Upper lobe of left lung (tissue), 4 donors: ENCODE results near the gene MTIF3.

Experiments
- POLR2A ChIP-seq, 4 donors: fragments of 450-650 bp; IDR thresholded peaks; one replicate each; pipeline ENCODE4 v1.5.1; 2016 to 2017; ENCODE audit warnings: antibody characterized with exemption in 4 of 4, mild to moderate bottlenecking in 2 of 4
- POLR2AphosphoS5 ChIP-seq, 2 donors: sonication (generic); formaldehyde crosslinking; IDR thresholded peaks; one replicate each; pipeline ENCODE4 v1.5.1; 2017; ENCODE audit warnings: antibody characterized with exemption in 2 of 2
- TF ChIP-seq, protein P1 (sequence below), 6 experiments: fragments of 450-650 bp in 4 of 6; fragments of 200-600 bp in 2 of 6; sonication (generic) in 2 of 6; IDR thresholded peaks; one replicate each; pipeline ENCODE4 v1.5.1; 2016 to 2019; ENCODE audit warnings: antibody characterized with exemption in 6 of 6

DNA sequence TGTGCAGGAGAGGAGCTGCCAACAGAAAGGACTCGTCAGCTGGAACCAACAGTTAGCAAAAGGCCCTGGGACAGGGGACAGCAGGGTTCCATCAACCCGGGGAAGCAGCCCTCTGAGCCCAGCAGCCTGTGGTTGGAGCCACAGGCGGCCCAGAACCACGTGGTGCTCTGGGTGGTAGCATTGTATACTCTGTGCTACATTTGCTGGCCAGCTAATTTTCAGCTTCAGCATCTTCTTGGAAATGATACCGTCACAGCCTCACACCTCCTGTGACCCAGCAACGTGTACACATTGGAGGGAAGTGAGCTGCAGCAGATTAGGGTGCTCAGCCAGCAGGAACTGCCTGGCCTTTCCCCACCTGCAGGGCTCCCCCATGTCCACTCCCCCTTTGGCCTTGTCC, 13.1 kb upstream of the MTIF3 start:
- TF ChIP-seq, protein P1, sequence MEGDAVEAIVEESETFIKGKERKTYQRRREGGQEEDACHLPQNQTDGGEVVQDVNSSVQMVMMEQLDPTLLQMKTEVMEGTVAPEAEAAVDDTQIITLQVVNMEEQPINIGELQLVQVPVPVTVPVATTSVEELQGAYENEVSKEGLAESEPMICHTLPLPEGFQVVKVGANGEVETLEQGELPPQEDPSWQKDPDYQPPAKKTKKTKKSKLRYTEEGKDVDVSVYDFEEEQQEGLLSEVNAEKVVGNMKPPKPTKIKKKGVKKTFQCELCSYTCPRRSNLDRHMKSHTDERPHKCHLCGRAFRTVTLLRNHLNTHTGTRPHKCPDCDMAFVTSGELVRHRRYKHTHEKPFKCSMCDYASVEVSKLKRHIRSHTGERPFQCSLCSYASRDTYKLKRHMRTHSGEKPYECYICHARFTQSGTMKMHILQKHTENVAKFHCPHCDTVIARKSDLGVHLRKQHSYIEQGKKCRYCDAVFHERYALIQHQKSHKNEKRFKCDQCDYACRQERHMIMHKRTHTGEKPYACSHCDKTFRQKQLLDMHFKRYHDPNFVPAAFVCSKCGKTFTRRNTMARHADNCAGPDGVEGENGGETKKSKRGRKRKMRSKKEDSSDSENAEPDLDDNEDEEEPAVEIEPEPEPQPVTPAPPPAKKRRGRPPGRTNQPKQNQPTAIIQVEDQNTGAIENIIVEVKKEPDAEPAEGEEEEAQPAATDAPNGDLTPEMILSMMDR (IDR thresholded peaks at IDR 0.05) = no peak
- TF ChIP-seq POLR2AphosphoS5 (IDR thresholded peaks at IDR 0.05) (no peak), POLR2A (IDR thresholded peaks at IDR 0.05) (no peak)
